Measurements from ENCODE around the gene NUFIP2.

NUFIP2 gene

DNA sequence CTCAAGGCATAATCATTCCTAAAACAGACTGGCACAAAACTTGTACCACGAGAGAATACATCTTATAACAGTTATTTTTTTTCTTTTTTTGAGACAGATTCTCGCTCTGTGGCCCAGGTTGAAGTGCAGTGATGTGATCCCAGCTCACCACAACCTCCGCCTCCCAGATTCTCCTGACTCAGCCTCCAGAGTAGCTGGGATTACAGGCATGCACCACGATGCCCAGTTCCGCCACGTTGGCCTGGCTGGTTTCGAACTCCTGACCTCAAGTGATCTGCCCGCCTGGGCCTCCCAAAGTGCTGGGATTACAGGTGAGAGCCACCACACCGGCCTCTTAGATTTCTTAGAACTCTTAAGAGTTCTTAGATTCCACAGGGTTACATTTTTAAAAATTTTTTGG is 4.1 kb downstream of the NUFIP2 start:
- Histone ChIP-seq H3K79me2 (ENCODE audit: control insufficient read depth, insufficient read depth, low read length, poor library complexity) (peaks cover 26% of the 10 kb centered on the region), H3K36me3 (ENCODE audit: control insufficient read depth in 1 of 2, insufficient read depth in 2 of 2, low read length in 2 of 2) (peaks cover 15 to 27% of the 10 kb centered on the region in 2 experiments), H3K4me3 (ENCODE audit: low read depth, low read length) (no peak overlapping the region), H2AFZ (ENCODE audit: insufficient read depth, low read length, poor library complexity) (no peak overlapping the region), H2BK12ac (ENCODE audit: low read length) (no peak overlapping the region), H3K23ac (ENCODE audit: low read length) (no peak overlapping the region), H3K18ac (ENCODE audit: low read length) (no peak overlapping the region), H3K27ac (ENCODE audit: low read depth, low read length) (no peak overlapping the region), H2AK5ac (ENCODE audit: low read length) (no peak overlapping the region), H3K4me1 (ENCODE audit: control insufficient read depth in 1 of 2, insufficient read depth in 2 of 2, low read length in 2 of 2) (peaks cover 0 to 2% of the 10 kb centered on the region in 2 experiments), H4K8ac (ENCODE audit: low read depth, low read length) (no peak overlapping the region), H3K9me3 (ENCODE audit: insufficient read depth, low read depth, low read length) (no peaks in the 10 kb centered on the region), H3K27me3 (ENCODE audit: insufficient read depth, low read length) (no peaks in the 10 kb centered on the region), H4K12ac (ENCODE audit: low read depth, low read length) (no peak overlapping the region), H4K91ac (ENCODE audit: low read depth, low read length) (no peak overlapping the region), H3K4ac (ENCODE audit: low read depth, low read length) (peak overlapping the region; percentile 98), H3K79me1 (ENCODE audit: low read length) (peaks cover 17% of the 10 kb centered on the region), H3K4me2 (ENCODE audit: low read length) (peak overlapping the region; percentile 37), H3K9ac (ENCODE audit: low read length) (no peak overlapping the region), H3K14ac (ENCODE audit: low read length) (no peak overlapping the region), H2BK5ac (ENCODE audit: low read depth, low read length, poor library complexity) (no peak overlapping the region), H2BK120ac (ENCODE audit: insufficient read depth, low read length, poor library complexity) (no peak overlapping the region)
- no peak for DNase-seq
- WGBS (ENCODE audit: extremely low coverage, insufficient coverage, insufficient read length): no CpG with 5 or more reads among the region's 9 CpGs

DNA sequence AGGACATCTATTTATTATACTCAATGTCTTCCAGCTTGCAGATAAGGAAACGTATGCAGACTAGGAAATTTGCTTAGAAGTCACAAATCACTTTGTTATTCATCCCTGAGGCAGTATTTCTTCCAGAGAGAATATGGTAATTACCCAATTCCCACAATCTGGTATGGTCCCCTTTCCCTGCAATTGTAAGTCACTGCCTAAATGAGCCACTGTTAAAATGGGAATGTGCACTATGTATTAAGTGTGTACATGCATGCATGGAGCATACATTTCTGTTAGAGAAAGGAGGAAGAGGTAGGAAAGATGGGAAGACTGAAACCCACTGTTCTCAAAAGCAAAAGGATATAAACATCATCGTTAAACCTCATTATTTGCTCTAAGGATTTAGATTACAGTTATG is 10.0 kb downstream of the NUFIP2 start:
- Histone ChIP-seq H3K23ac (ENCODE audit: low read length) (peak overlapping the region; percentile 53), H3K9ac (ENCODE audit: low read length) (no peak overlapping the region), H4K91ac (ENCODE audit: low read depth, low read length) (no peak overlapping the region), H4K12ac (ENCODE audit: low read depth, low read length) (no peak overlapping the region), H3K4me1 (ENCODE audit: control insufficient read depth in 1 of 2, insufficient read depth in 2 of 2, low read length in 2 of 2) (peaks cover 0 to 4% of the 10 kb centered on the region in 2 experiments), H3K14ac (ENCODE audit: low read length) (no peak overlapping the region), H3K4ac (ENCODE audit: low read depth, low read length) (peak overlapping the region; percentile 94), H3K4me3 (ENCODE audit: low read depth, low read length) (no peak overlapping the region), H4K8ac (ENCODE audit: low read depth, low read length) (no peak overlapping the region), H3K4me2 (ENCODE audit: low read length) (no peak overlapping the region), H2AFZ (ENCODE audit: insufficient read depth, low read length, poor library complexity) (no peak overlapping the region), H3K27me3 (ENCODE audit: insufficient read depth, low read length) (no peaks in the 10 kb centered on the region), H3K79me2 (ENCODE audit: control insufficient read depth, insufficient read depth, low read length, poor library complexity) (peaks cover 15% of the 10 kb centered on the region), H3K79me1 (ENCODE audit: low read length) (no peaks in the 10 kb centered on the region), H2AK5ac (ENCODE audit: low read length) (no peak overlapping the region), H2BK5ac (ENCODE audit: low read depth, low read length, poor library complexity) (no peak overlapping the region), H2BK12ac (ENCODE audit: low read length) (no peak overlapping the region), H3K27ac (ENCODE audit: low read depth, low read length) (no peak overlapping the region), H2BK120ac (ENCODE audit: insufficient read depth, low read length, poor library complexity) (no peak overlapping the region), H3K18ac (ENCODE audit: low read length) (no peak overlapping the region), H3K36me3 (ENCODE audit: control insufficient read depth in 1 of 2, insufficient read depth in 2 of 2, low read length in 2 of 2) (peaks cover 36 to 54% of the 10 kb centered on the region in 2 experiments), H3K9me3 (ENCODE audit: insufficient read depth, low read depth, low read length) (no peaks in the 10 kb centered on the region)
- no CpG with 5 or more reads among the region's 2 CpGs for WGBS (ENCODE audit: extremely low coverage, insufficient coverage, insufficient read length)
- DNase-seq: no peak

DNA sequence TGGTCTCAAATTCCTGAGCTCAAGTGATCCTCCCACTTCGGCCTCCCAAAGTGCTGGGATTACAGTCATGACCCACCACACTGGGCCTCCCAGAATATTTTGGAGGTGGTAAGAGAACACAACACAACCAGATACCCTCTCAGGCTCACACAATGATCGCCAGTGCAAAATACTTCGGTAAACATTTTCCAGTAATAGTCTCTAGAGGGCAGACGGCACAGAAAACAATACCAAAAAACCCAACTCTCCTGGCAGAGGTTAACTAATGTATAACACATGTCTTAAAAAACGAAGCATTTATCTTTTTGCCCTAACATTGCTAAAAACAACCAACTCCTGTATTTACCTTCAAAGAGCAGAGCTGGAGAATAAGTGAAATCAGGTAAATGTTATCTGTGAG is 10.5 kb downstream of the NUFIP2 start:
- peaks cover 34 to 51% of the 10 kb centered on the region in 2 experiments for H3K36me3 ChIP-seq (ENCODE audit: control insufficient read depth in 1 of 2, insufficient read depth in 2 of 2, low read length in 2 of 2)
- no peak overlapping the region for H2BK5ac ChIP-seq (ENCODE audit: low read depth, low read length, poor library complexity)
- no peak overlapping the region for H2AFZ ChIP-seq (ENCODE audit: insufficient read depth, low read length, poor library complexity)
- no peak overlapping the region for H2AK5ac ChIP-seq (ENCODE audit: low read length)
- no peak overlapping the region for H3K23ac ChIP-seq (ENCODE audit: low read length)
- peaks cover 15% of the 10 kb centered on the region for H3K79me2 ChIP-seq (ENCODE audit: control insufficient read depth, insufficient read depth, low read length, poor library complexity)
- no peak overlapping the region for H4K12ac ChIP-seq (ENCODE audit: low read depth, low read length)
- H3K27me3 ChIP-seq (ENCODE audit: insufficient read depth, low read length): no peaks in the 10 kb centered on the region
- no CpG with 5 or more reads among the region's 5 CpGs for WGBS (ENCODE audit: extremely low coverage, insufficient coverage, insufficient read length)
- peaks cover 0 to 4% of the 10 kb centered on the region in 2 experiments for H3K4me1 ChIP-seq (ENCODE audit: control insufficient read depth in 1 of 2, insufficient read depth in 2 of 2, low read length in 2 of 2)
- no peak overlapping the region for H3K14ac ChIP-seq (ENCODE audit: low read length)
- H3K9ac ChIP-seq (ENCODE audit: low read length): no peak overlapping the region
- H4K8ac ChIP-seq (ENCODE audit: low read depth, low read length): no peak overlapping the region
- H3K4ac ChIP-seq (ENCODE audit: low read depth, low read length): peak overlapping the region; percentile 90
- H3K9me3 ChIP-seq (ENCODE audit: insufficient read depth, low read depth, low read length): no peaks in the 10 kb centered on the region
- no peak overlapping the region for H2BK12ac ChIP-seq (ENCODE audit: low read length)
- no peak for DNase-seq
- no peak overlapping the region for H3K27ac ChIP-seq (ENCODE audit: low read depth, low read length)
- no peak overlapping the region for H3K4me3 ChIP-seq (ENCODE audit: low read depth, low read length)
- H3K79me1 ChIP-seq (ENCODE audit: low read length): no peaks in the 10 kb centered on the region
- no peak overlapping the region for H3K4me2 ChIP-seq (ENCODE audit: low read length)
- H4K91ac ChIP-seq (ENCODE audit: low read depth, low read length): no peak overlapping the region
- H3K18ac ChIP-seq (ENCODE audit: low read length): no peak overlapping the region
- no peak overlapping the region for H2BK120ac ChIP-seq (ENCODE audit: insufficient read depth, low read length, poor library complexity)

DNA sequence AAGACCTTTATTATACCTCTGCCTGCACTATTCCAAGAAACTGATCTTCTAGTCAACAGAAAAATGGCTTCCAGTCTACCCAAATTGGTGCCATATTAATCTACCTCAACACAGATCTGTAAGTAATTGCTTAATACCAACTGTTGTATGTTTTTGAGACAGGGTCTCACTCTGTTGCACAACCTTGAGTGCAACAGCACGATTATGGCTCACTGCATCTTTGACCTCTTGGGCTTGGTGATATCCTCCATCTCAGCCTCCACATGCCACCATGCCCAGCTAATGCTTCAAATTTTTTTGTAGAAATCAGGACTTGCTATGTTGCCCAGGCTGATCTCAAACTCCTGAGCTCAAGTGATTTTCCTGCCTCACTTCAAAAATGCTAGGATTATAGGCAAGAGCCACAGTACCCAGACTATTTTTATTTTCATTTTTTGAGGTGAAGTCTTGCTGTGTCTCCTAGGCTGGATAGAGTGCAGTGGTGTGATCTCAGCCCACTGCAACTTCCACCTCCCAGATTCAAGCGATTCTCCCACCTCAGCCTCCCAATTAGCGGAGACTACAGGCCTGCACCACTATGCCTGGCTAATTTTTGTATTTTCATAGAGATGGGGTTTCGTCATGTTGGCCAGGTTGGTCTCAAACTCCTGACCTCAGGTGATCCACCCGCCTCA is 14.4 kb downstream of the NUFIP2 start:
- Histone ChIP-seq H3K27ac (ENCODE audit: low read depth, low read length) (no peak overlapping the region), H3K9me3 (ENCODE audit: insufficient read depth, low read depth, low read length) (no peaks in the 10 kb centered on the region)
- WGBS (ENCODE audit: extremely low coverage, insufficient coverage, insufficient read length): no CpG with 5 or more reads among the region's 5 CpGs

More for the DNA sequence above, 14.4 kb downstream of the NUFIP2 start:
- Histone ChIP-seq H3K4me1 (ENCODE audit: control insufficient read depth in 1 of 2, insufficient read depth in 2 of 2, low read length in 2 of 2) (peaks cover 0 to 4% of the 10 kb centered on the region in 2 experiments), H2BK120ac (ENCODE audit: insufficient read depth, low read length, poor library complexity) (no peak overlapping the region), H3K23ac (ENCODE audit: low read length) (no peak overlapping the region), H2AFZ (ENCODE audit: insufficient read depth, low read length, poor library complexity) (no peak overlapping the region), H3K4ac (ENCODE audit: low read depth, low read length) (peak overlapping the region; percentile 97), H3K36me3 (ENCODE audit: control insufficient read depth in 1 of 2, insufficient read depth in 2 of 2, low read length in 2 of 2) (peaks cover 37 to 40% of the 10 kb centered on the region in 2 experiments), H3K79me2 (ENCODE audit: control insufficient read depth, insufficient read depth, low read length, poor library complexity) (peaks cover 20% of the 10 kb centered on the region), H3K14ac (ENCODE audit: low read length) (no peak overlapping the region), H2BK5ac (ENCODE audit: low read depth, low read length, poor library complexity) (no peak overlapping the region), H3K27me3 (ENCODE audit: insufficient read depth, low read length) (no peaks in the 10 kb centered on the region), H4K8ac (ENCODE audit: low read depth, low read length) (no peak overlapping the region), H3K4me2 (ENCODE audit: low read length) (no peak overlapping the region), H3K9ac (ENCODE audit: low read length) (no peak overlapping the region), H4K91ac (ENCODE audit: low read depth, low read length) (no peak overlapping the region), H2BK12ac (ENCODE audit: low read length) (no peak overlapping the region), H3K18ac (ENCODE audit: low read length) (no peak overlapping the region), H4K12ac (ENCODE audit: low read depth, low read length) (no peak overlapping the region), H3K4me3 (ENCODE audit: low read depth, low read length) (no peak overlapping the region), H2AK5ac (ENCODE audit: low read length) (no peak overlapping the region), H3K79me1 (ENCODE audit: low read length) (no peaks in the 10 kb centered on the region)
- DNase-seq: no peak
